ENCODE results near the gene UCN3.

DNA sequence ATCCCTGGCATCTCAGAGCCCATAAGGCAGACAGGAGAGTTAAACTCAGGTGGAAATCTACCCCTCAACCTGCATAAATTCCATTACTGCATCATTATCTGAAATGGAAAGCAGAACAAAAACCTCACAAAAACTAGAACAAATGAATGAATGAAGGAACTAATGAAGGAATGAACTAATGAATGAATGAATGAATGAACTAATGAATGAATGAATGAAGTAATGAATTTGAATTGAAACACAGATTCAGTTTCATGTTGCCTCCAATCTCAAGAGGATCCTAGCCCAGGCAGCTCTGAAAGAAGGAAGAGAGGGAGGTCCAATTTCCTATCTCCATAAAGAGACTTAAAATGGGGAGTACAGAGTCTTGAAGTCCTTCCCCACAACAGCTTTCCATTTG is 1.9 kb upstream of the UCN3 start:
- TF ChIP-seq, protein P1, sequence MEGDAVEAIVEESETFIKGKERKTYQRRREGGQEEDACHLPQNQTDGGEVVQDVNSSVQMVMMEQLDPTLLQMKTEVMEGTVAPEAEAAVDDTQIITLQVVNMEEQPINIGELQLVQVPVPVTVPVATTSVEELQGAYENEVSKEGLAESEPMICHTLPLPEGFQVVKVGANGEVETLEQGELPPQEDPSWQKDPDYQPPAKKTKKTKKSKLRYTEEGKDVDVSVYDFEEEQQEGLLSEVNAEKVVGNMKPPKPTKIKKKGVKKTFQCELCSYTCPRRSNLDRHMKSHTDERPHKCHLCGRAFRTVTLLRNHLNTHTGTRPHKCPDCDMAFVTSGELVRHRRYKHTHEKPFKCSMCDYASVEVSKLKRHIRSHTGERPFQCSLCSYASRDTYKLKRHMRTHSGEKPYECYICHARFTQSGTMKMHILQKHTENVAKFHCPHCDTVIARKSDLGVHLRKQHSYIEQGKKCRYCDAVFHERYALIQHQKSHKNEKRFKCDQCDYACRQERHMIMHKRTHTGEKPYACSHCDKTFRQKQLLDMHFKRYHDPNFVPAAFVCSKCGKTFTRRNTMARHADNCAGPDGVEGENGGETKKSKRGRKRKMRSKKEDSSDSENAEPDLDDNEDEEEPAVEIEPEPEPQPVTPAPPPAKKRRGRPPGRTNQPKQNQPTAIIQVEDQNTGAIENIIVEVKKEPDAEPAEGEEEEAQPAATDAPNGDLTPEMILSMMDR (IDR thresholded peaks at IDR 0.05), result no peak
- no peak for TF ChIP-seq POLR2A (IDR thresholded peaks at IDR 0.05)

Data from right lobe of liver (tissue), 4 donors.